CD14-positive monocyte (primary cell): ENCODE measurements around the gene CLDN7. TPM values are rescaled to one million over a fixed set of nuclear protein-coding genes. Genes with fewer than 3 reads are reported as not detected.

ENCODE experiments used
- DNase-seq, 3 donors: peaks; one replicate each; pipeline ENCODE4 v3.0.0-alpha.2; 2011 to 2022
- H2AFZ ChIP-seq: 2 replicates; pipeline ENCODE4 v1.6.0; 2012; ENCODE audit warnings: mild to moderate bottlenecking, low read depth, low read length, inconsistent platforms; ENCODE audit not compliant: insufficient read depth, poor library complexity, severe bottlenecking
- H3K27ac ChIP-seq, 2 donors: 1 replicate in 1 of 2; 2 replicates in 1 of 2; pipeline ENCODE4 v1.5.1; 2012 to 2013; ENCODE audit warnings: low read length in 2 of 2, control low read depth in 1 of 2, inconsistent platforms in 1 of 2, low read depth in 1 of 2, mild to moderate bottlenecking in 1 of 2
- H3K27me3 ChIP-seq, 2 donors: one replicate each; pipeline versions ENCODE4 v1.6.0 to v1.6.1; 2011 to 2013; ENCODE audit warnings: low read length in 2 of 2; ENCODE audit not compliant: control insufficient read depth in 2 of 2, insufficient read depth in 2 of 2
- H3K36me3 ChIP-seq, 2 donors: replicated peaks in 1 of 2; 1 replicate in 1 of 2; 2 replicates in 1 of 2; pipeline versions ENCODE4 v1.5.1 to v1.6.1; 2012 to 2013; ENCODE audit warnings: low read length in 2 of 2, control low read depth in 1 of 2, inconsistent platforms in 1 of 2, mild to moderate bottlenecking in 1 of 2; ENCODE audit not compliant: insufficient read depth in 2 of 2, control insufficient read depth in 1 of 2
- H3K4me1 ChIP-seq, 2 donors: 1 replicate in 1 of 2; 2 replicates in 1 of 2; pipeline versions ENCODE4 v1.5.1 to v1.6.1; 2012 to 2013; ENCODE audit warnings: low read length in 2 of 2, control low read depth in 1 of 2, inconsistent platforms in 1 of 2, mild to moderate bottlenecking in 1 of 2, moderate library complexity in 1 of 2; ENCODE audit not compliant: insufficient read depth in 2 of 2, control insufficient read depth in 1 of 2
- H3K4me2 ChIP-seq: replicated peaks from 2 replicates; pipeline ENCODE3; 2012; ENCODE audit warnings: low read length, moderate library complexity, mild to moderate bottlenecking; ENCODE audit not compliant: poor library complexity, severe bottlenecking; ENCODE audit errors: extremely low read depth
- H3K4me3 ChIP-seq, 3 experiments: fragments of 200-600 bp in 1 of 3; sonication (generic) in 1 of 3; replicated peaks in 1 of 3; 1 replicate in 2 of 3; 2 replicates in 1 of 3; pipeline ENCODE4 v1.5.1; 2011 to 2013; ENCODE audit warnings: low read length in 3 of 3, mild to moderate bottlenecking in 3 of 3, control low read depth in 2 of 3, low read depth in 2 of 3, inconsistent platforms in 1 of 3, moderate library complexity in 1 of 3
- H3K79me2 ChIP-seq: 2 replicates; pipeline ENCODE4 v1.6.0; 2012; ENCODE audit warnings: mild to moderate bottlenecking, control low read depth, inconsistent platforms, low read length, moderate library complexity; ENCODE audit not compliant: insufficient read depth
- H3K9ac ChIP-seq: 2 replicates; pipeline ENCODE4 v1.6.0; 2017; ENCODE audit warnings: low read length, mild to moderate bottlenecking; ENCODE audit not compliant: insufficient read depth, poor library complexity, severe bottlenecking
- H3K9me3 ChIP-seq, 2 donors: replicated peaks in 1 of 2; 1 replicate in 1 of 2; 2 replicates in 1 of 2; pipeline versions ENCODE4 v1.5.1 to v1.6.1; 2012 to 2013; ENCODE audit warnings: low read length in 2 of 2, control low read depth in 1 of 2; ENCODE audit not compliant: control insufficient read depth in 1 of 2, insufficient read depth in 1 of 2
- H4K20me1 ChIP-seq: 2 replicates; pipeline ENCODE4 v1.6.0; 2012; ENCODE audit warnings: mild to moderate bottlenecking, low read length, control low read depth, moderate library complexity; ENCODE audit not compliant: insufficient read depth
- H3K27ac Mint-ChIP-seq, 7 donors: one replicate each; pipeline ENCODE4 v1.8.0; 2020; ENCODE audit warnings: mild to moderate bottlenecking in 7 of 7, mixed read lengths in 7 of 7, moderate library complexity in 6 of 7, inconsistent platforms in 2 of 7
- H3K27me3 Mint-ChIP-seq, 3 donors: one replicate each; pipeline ENCODE4 v1.8.0; 2021 to 2022; ENCODE audit warnings: low read depth in 3 of 3, mild to moderate bottlenecking in 3 of 3, mixed read lengths in 3 of 3, moderate library complexity in 3 of 3, inconsistent platforms in 1 of 3
- H3K36me3 Mint-ChIP-seq, 2 donors: one replicate each; pipeline ENCODE4 v1.8.0; 2020; ENCODE audit warnings: mixed read lengths in 2 of 2, inconsistent platforms in 1 of 2, mild to moderate bottlenecking in 1 of 2
- H3K4me1 Mint-ChIP-seq: one replicate; pipeline ENCODE4 v1.8.0; 2020; ENCODE audit warnings: mild to moderate bottlenecking, mixed read lengths
- H3K4me3 Mint-ChIP-seq, 2 donors: one replicate each; pipeline ENCODE4 v1.8.0; 2020; ENCODE audit warnings: mild to moderate bottlenecking in 2 of 2, mixed read lengths in 2 of 2, moderate library complexity in 1 of 2
- H3K9me3 Mint-ChIP-seq, 7 donors: one replicate each; pipeline ENCODE4 v1.8.0; 2020 to 2022; ENCODE audit warnings: mixed read lengths in 7 of 7, mild to moderate bottlenecking in 6 of 7, moderate library complexity in 6 of 7, inconsistent platforms in 2 of 7
- WGBS: methylation state at CpG from one replicate; pipeline ENCODE4 v1.1.5; 2013; ENCODE audit warnings: missing lambda C conversion rate; ENCODE audit not compliant: insufficient coverage; 5-methylcytosine and 5-hydroxymethylcytosine counted together
- intact Hi-C, 2 donors: fragments of 100-400 bp; cut with micrococcal nuclease; formaldehyde crosslinking; loops; one replicate each; pipeline versions ENCODE4 v1.15.0 to v1.15.1; 2023
- polyA plus RNA-seq, 3 donors: library from polyadenylated mRNA; depleted of rRNA in 1 of 3; unstranded in 2 of 3; stranded (reverse) in 1 of 3; fragments of 300-500 nt in 2 of 3; fragments of >200 nt in 1 of 3; fragmentation: Illumina TruSeq in 2 of 3; gene quantifications; 1 replicate in 2 of 3; 2 replicates in 1 of 3; pipeline ENCODE4 v1.2.3, GENCODE V29; 2012 to 2021
- TF ChIP-seq, protein P1 (sequence below): fragments of 200-600 bp; IDR thresholded peaks from one replicate; pipeline ENCODE4 v1.8.0; 2022; ENCODE audit warnings: antibody characterized with exemption, mild to moderate bottlenecking

CLDN7 gene
- polyA plus RNA-seq, 3 donors: 0.49 to 13.4 (median 2.1) TPM

GRCh38 chr17:7241090-7241733 is 21.1 kb downstream of the CLDN7 start:
- intact Hi-C loops: no loop called here
- H3K27me3 ChIP-seq: no peaks in the 10 kb centered on the region
- H3K4me2 ChIP-seq: peak overlapping the region; percentile 100
- Mint-ChIP-seq H3K4me1 (peaks cover 39% of the 10 kb centered on the region), H3K4me3 (peak overlapping the region; percentile 98 to 99), H3K36me3 (peaks cover 35 to 59% of the 10 kb centered on the region in 2 donors), H3K27me3 (peaks cover 0 to 3% (median 0%) of the 10 kb centered on the region in 3 donors), H3K9me3 (peaks cover 0 to 4% (median 0%) of the 10 kb centered on the region in 7 donors), H3K27ac (peak overlapping the region; percentile 99 to 100 (median 100))
- 20% methylated on average over 1 of the region's 9 CpGs for WGBS
- DNase-seq: peak in 1 of 3 donors; percentile 18
- H3K36me3 ChIP-seq: peaks cover 31 to 34% of the 10 kb centered on the region in 2 donors
- H3K4me3 ChIP-seq: peak overlapping the region; percentile 95 to 100 (median 98)
- H2AFZ ChIP-seq: no peak overlapping the region
- peak overlapping the region; percentile 99 to 100 for H3K27ac ChIP-seq
- peaks cover 69% of the 10 kb centered on the region for H3K79me2 ChIP-seq
- peaks cover 25% of the 10 kb centered on the region for H4K20me1 ChIP-seq
- H3K9ac ChIP-seq: peak overlapping the region; percentile 100
- no peaks in the 10 kb centered on the region for H3K9me3 ChIP-seq
- peaks cover 37 to 46% of the 10 kb centered on the region in 2 donors for H3K4me1 ChIP-seq
- TF ChIP-seq, protein P1, sequence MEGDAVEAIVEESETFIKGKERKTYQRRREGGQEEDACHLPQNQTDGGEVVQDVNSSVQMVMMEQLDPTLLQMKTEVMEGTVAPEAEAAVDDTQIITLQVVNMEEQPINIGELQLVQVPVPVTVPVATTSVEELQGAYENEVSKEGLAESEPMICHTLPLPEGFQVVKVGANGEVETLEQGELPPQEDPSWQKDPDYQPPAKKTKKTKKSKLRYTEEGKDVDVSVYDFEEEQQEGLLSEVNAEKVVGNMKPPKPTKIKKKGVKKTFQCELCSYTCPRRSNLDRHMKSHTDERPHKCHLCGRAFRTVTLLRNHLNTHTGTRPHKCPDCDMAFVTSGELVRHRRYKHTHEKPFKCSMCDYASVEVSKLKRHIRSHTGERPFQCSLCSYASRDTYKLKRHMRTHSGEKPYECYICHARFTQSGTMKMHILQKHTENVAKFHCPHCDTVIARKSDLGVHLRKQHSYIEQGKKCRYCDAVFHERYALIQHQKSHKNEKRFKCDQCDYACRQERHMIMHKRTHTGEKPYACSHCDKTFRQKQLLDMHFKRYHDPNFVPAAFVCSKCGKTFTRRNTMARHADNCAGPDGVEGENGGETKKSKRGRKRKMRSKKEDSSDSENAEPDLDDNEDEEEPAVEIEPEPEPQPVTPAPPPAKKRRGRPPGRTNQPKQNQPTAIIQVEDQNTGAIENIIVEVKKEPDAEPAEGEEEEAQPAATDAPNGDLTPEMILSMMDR: no peak

GRCh38 chr17:7240375-7240774 is 21.9 kb downstream of the CLDN7 start:
- peaks cover 0 to 3% (median 0%) of the 10 kb centered on the region in 3 donors for H3K27me3 Mint-ChIP-seq
- H3K79me2 ChIP-seq: peaks cover 68% of the 10 kb centered on the region
- H3K36me3 Mint-ChIP-seq: peaks cover 37 to 59% of the 10 kb centered on the region in 2 donors
- peaks cover 45 to 54% of the 10 kb centered on the region in 2 donors for H3K4me1 ChIP-seq
- H3K36me3 ChIP-seq: peaks cover 32 to 34% of the 10 kb centered on the region in 2 donors
- no peak overlapping the region for H2AFZ ChIP-seq
- peaks cover 0 to 4% (median 0%) of the 10 kb centered on the region in 7 donors for H3K9me3 Mint-ChIP-seq
- H3K27ac ChIP-seq: peak overlapping the region; percentile 99 to 100
- H3K4me1 Mint-ChIP-seq: peaks cover 47% of the 10 kb centered on the region
- no CpG with 5 or more reads among the region's 4 CpGs for WGBS
- no peaks in the 10 kb centered on the region for H3K9me3 ChIP-seq
- peak overlapping the region; percentile 99 to 100 (median 100) for H3K27ac Mint-ChIP-seq
- no peaks in the 10 kb centered on the region for H3K27me3 ChIP-seq
- H4K20me1 ChIP-seq: peaks cover 34% of the 10 kb centered on the region
- peak overlapping the region; percentile 100 for H3K4me2 ChIP-seq
- H3K4me3 ChIP-seq: peak overlapping the region; percentile 95 to 100 (median 98)
- DNase-seq: peak; percentile 71 to 86 (median 84)
- intact Hi-C loops: no loop called here
- TF ChIP-seq, protein P1: no peak
- H3K4me3 Mint-ChIP-seq: peak overlapping the region; percentile 98 to 99
- H3K9ac ChIP-seq: peak overlapping the region; percentile 100
